OCI-LY7 (cell line): Measurements from ENCODE around the gene MED15. TPM values are rescaled to one million over a fixed set of nuclear protein-coding genes. Genes with fewer than 3 reads are reported as not detected.

Source experiments
- BruUV-seq: library from RNA; stranded (reverse); fragments of 400-500 nt; replicated peaks from 2 replicates; lab custom pipeline; 2021; lab: Mats Ljungman, UMichigan
- CTCF ChIA-PET: fragments of 300-600 bp; sonication (Branson Sonifier 250); formaldehyde crosslinking; loops from one replicate; lab custom pipeline; 2022; ENCODE audit warnings: antibody characterized with exemption; ENCODE audit not compliant: unreplicated experiment; lab: Charles Lee
- POLR2A ChIA-PET: fragments of 300-600 bp; sonication (Branson Sonifier 250); formaldehyde crosslinking; loops from one replicate; lab custom pipeline; 2022; ENCODE audit warnings: antibody characterized with exemption; lab: Charles Lee
- DNase-seq: peaks from one replicate; pipeline ENCODE4 v3.0.0-alpha.2; 2015; ENCODE audit warnings: low spot score
- H2AFZ ChIP-seq: fragments of 200-600 bp; sonication (generic), shearing (Covaris generic); 2 replicates; pipeline ENCODE4 v1.6.1; 2014; ENCODE audit warnings: mild to moderate bottlenecking, antibody characterized with exemption, low read length, moderate library complexity
- H3K27ac ChIP-seq: fragments of 200-600 bp; sonication (generic); 2 replicates; pipeline ENCODE4 v1.5.1; 2014; ENCODE audit warnings: mixed run types, low read depth, mild to moderate bottlenecking, moderate library complexity, low read length, inconsistent platforms; ENCODE audit not compliant: poor library complexity, severe bottlenecking
- H3K36me3 ChIP-seq: fragments of 200-600 bp; sonication (generic); 2 replicates; pipeline ENCODE4 v1.6.1; 2014; ENCODE audit warnings: mild to moderate bottlenecking, antibody characterized with exemption, low read length, moderate library complexity, mixed read lengths; ENCODE audit not compliant: insufficient read depth
- H3K4me1 ChIP-seq: fragments of 200-600 bp; sonication (generic); 2 replicates; pipeline ENCODE4 v1.5.1; 2014; ENCODE audit warnings: mild to moderate bottlenecking, low read length; ENCODE audit not compliant: insufficient read depth, poor library complexity, severe bottlenecking
- H3K4me2 ChIP-seq: fragments of 200-600 bp; sonication (generic); 2 replicates; pipeline ENCODE4 v1.6.1; 2014; ENCODE audit warnings: mild to moderate bottlenecking, low read length
- H3K4me3 ChIP-seq: fragments of 200-600 bp; sonication (generic); 2 replicates; pipeline ENCODE4 v1.5.1; 2014; ENCODE audit warnings: mild to moderate bottlenecking, low read depth, low read length; ENCODE audit not compliant: poor library complexity, severe bottlenecking
- H3K79me2 ChIP-seq: fragments of 200-600 bp; sonication (generic); 2 replicates; pipeline ENCODE4 v1.6.1; 2016; ENCODE audit warnings: low read depth, mild to moderate bottlenecking, low read length, moderate library complexity, mixed read lengths; ENCODE audit not compliant: insufficient read depth
- H3K9me2 ChIP-seq: fragments of 200-600 bp; sonication (generic); 2 replicates; pipeline ENCODE4 v1.6.1; 2016; ENCODE audit warnings: mild to moderate bottlenecking, low read length, mixed read lengths; ENCODE audit not compliant: insufficient read depth
- H3K9me3 ChIP-seq: fragments of 200-600 bp; sonication (generic); 2 replicates; pipeline ENCODE4 v1.6.1; 2014; ENCODE audit warnings: mild to moderate bottlenecking, mixed run types, low read length, mixed read lengths
- H4K20me1 ChIP-seq: fragments of 200-600 bp; sonication (generic); 2 replicates; pipeline ENCODE4 v1.6.1; 2014; ENCODE audit warnings: mild to moderate bottlenecking, antibody characterized with exemption, low read length, moderate library complexity, mixed read lengths; ENCODE audit not compliant: insufficient read depth
- CTCF ChIP-seq: fragments of 200-600 bp; sonication (generic); conservative IDR thresholded peaks from 2 replicates; pipeline ENCODE4 v1.5.1; 2014; ENCODE audit warnings: mild to moderate bottlenecking, antibody characterized with exemption, low read length, moderate library complexity, mixed read lengths
- EZH2phosphoT487 ChIP-seq: fragments of 200-600 bp; sonication (generic); IDR thresholded peaks from 2 replicates; pipeline ENCODE4 v1.6.1; 2018; ENCODE audit warnings: low read depth, borderline replicate concordance, mild to moderate bottlenecking, mixed run types, antibody characterized with exemption, low read length, moderate library complexity, mixed read lengths
- intact Hi-C: fragments of 100-400 bp; cut with micrococcal nuclease; formaldehyde crosslinking; loops from one replicate; pipeline ENCODE4 v1.10.0; 2022; ENCODE audit not compliant: unreplicated experiment
- total RNA-seq, 2 experiments: library from RNA; depleted of rRNA in 1 of 2; stranded (reverse); fragments of >200 nt in 1 of 2; shearing (Covaris generic) in 1 of 2; gene quantifications; 2 replicates each; pipeline ENCODE4 v1.2.3, GENCODE V29; 2014 to 2022

Gene MED15
- total RNA-seq, 2 experiments from 2014 or later = 28.7 to 79.2 TPM

DNA sequence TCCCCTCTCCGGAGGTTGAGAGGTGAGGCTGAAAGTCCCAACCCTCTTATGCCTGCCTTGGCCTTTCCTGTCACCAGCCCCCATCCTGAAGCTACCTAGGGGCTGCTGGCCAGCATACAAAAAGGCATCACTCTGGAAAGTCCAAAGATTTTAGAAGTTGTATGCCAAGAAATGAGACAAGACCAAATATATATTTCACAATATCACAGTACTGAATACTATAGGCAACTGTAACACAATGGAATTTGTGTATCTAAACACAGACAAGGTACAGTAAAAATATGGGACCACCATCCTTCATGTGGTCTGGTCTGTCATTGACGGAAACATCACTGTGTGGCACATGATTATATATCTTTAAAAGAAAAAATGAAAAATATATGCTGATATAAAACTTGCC, 16.1 kb upstream of the MED15 start:
- intact Hi-C loops = no loop called here
- no peak overlapping the region for H3K4me3 ChIP-seq
- H3K4me1 ChIP-seq = peaks cover 10% of the 10 kb centered on the region
- H2AFZ ChIP-seq = no peak overlapping the region
- no peak overlapping the region for H3K4me2 ChIP-seq
- DNase-seq = no peak
- no peaks in the 10 kb centered on the region for H3K9me2 ChIP-seq
- H3K27ac ChIP-seq = no peak overlapping the region
- peaks cover 4% of the 10 kb centered on the region; the same call in 1 of the 2 replicates for H4K20me1 ChIP-seq
- TF ChIP-seq EZH2phosphoT487 (no peak), CTCF (no peak)
- no TSS peak for BruUV-seq
- H3K36me3 ChIP-seq = no peaks in the 10 kb centered on the region
- H3K79me2 ChIP-seq = no peaks in the 10 kb centered on the region
- CTCF ChIA-PET = no interaction called here
- no peaks in the 10 kb centered on the region for H3K9me3 ChIP-seq
- POLR2A ChIA-PET = no interaction called here

- POLR2A ChIA-PET = interaction anchor here (0.6 to 2.3 kb wide), 2 partner anchors 32 to 1805 kb away, joined by 5 to 8 read pairs; no protein-coding TSS in a partner anchor
Observed at GRCh38 chr22:20494978-20495860, 12.2 kb upstream of the MED15 start, which contains the start of gene KLHL22. Gene KLHL22, minus strand, starts transcription at chr22:20495795. Its CDS starts 6,584 bp downstream, at chr22:20489211.

More at GRCh38 chr22:20494978-20495860, 12.2 kb upstream of the MED15 start, which contains the start of gene KLHL22:
- intact Hi-C loops = no loop called here
- Histone ChIP-seq H3K36me3 (no peaks in the 10 kb centered on the region), H3K79me2 (no peaks in the 10 kb centered on the region), H3K4me1 (peaks cover 13% of the 10 kb centered on the region), H2AFZ (peak within 1 kb of the TSS; percentile 84), H3K9me3 (no peaks in the 10 kb centered on the region), H3K4me3 (peak within 1 kb of the TSS; percentile 70), H3K9me2 (no peaks in the 10 kb centered on the region), H3K27ac (peak within 1 kb of the TSS; percentile 58), H3K4me2 (peak within 1 kb of the TSS; percentile 85), H4K20me1 (peaks cover 4% of the 10 kb centered on the region; the same call in 1 of the 2 replicates)
- TF ChIP-seq CTCF = no peak
- TF ChIP-seq EZH2phosphoT487 = no peak
- BruUV-seq = no TSS peak
- DNase-seq = peak; percentile 35
- CTCF ChIA-PET = interaction anchor here (1.4 kb wide), 1 partner anchor 32 kb away, joined by 3 read pairs; no protein-coding TSS in a partner anchor
